HG02588 (cell line): ENCODE data around the gene BTBD7.

Experiments used
- ATAC-seq: cut with Tn5 transposase; IDR thresholded peaks from one replicate; pipeline ENCODE4 v1.9.1; 2021; ENCODE audit warnings: mild to moderate bottlenecking, moderate library complexity; ENCODE audit not compliant: unreplicated experiment

Gene BTBD7

GRCh38 chr14:93200553-93200952 is 132.3 kb downstream of the BTBD7 start:
- ATAC-seq, result no peak

DNA sequence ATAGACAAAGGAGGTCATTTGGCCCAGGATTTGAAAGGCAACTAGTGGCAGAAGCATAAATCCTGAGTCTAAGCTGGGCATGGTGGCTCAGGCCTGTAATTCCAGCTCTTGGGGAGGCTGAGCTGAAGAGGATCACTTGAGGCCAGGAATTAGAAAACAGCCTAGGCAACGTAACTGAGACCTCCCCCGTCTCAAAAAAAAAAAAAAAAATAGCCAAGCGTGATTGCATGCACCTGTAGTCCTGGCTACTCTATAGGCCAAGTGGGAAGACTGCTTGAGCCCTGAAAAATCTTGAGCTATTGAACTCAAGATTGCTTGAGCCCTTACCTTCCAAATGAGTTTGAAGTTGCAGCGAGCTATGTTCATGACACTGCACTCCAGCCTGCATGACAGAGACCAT is 133.8 kb downstream of the BTBD7 start:
- ATAC-seq, result no peak

- no peak for ATAC-seq
Observed at GRCh38 chr14:93195316-93195999, 137.4 kb downstream of the BTBD7 start.
